ACC112 (cell line): Measurements from ENCODE around the gene ASGR1.

Experiments used
- H2AFZ ChIP-seq: fragments of 200-600 bp; sonication (generic); one replicate; pipeline ENCODE4 v1.6.0; 2017; ENCODE audit warnings: antibody characterized with exemption, low read length; ENCODE audit not compliant: unreplicated experiment
- H3K27ac ChIP-seq: fragments of 200-600 bp; sonication (generic); 2 replicates; pipeline ENCODE4 v1.5.1; 2014; ENCODE audit warnings: low read depth, mild to moderate bottlenecking, antibody characterized with exemption, low read length, moderate library complexity
- H3K27me3 ChIP-seq: fragments of 200-600 bp; sonication (generic); 2 replicates; pipeline ENCODE4 v1.6.1; 2014; ENCODE audit warnings: mild to moderate bottlenecking, antibody characterized with exemption, low read length, moderate library complexity, mixed read lengths; ENCODE audit not compliant: insufficient read depth
- H3K36me3 ChIP-seq: fragments of 200-600 bp; sonication (generic); 2 replicates; pipeline ENCODE4 v1.6.1; 2016; ENCODE audit warnings: mild to moderate bottlenecking, antibody characterized with exemption, low read length, moderate library complexity, mixed read lengths; ENCODE audit not compliant: insufficient read depth
- H3K4me1 ChIP-seq: fragments of 200-600 bp; sonication (generic); one replicate; pipeline ENCODE4 v1.6.1; 2016; ENCODE audit warnings: low read length, mixed read lengths; ENCODE audit not compliant: insufficient read depth, unreplicated experiment, control insufficient read depth
- H3K4me3 ChIP-seq: fragments of 200-600 bp; sonication (generic); 2 replicates; pipeline ENCODE4 v1.5.1; 2014; ENCODE audit warnings: mild to moderate bottlenecking, low read depth, low read length
- H3K79me2 ChIP-seq: fragments of 200-600 bp; sonication (generic); one replicate; pipeline ENCODE4 v1.6.0; 2016; ENCODE audit warnings: low read length; ENCODE audit not compliant: control insufficient read depth, unreplicated experiment, insufficient read depth

ASGR1 gene

DNA sequence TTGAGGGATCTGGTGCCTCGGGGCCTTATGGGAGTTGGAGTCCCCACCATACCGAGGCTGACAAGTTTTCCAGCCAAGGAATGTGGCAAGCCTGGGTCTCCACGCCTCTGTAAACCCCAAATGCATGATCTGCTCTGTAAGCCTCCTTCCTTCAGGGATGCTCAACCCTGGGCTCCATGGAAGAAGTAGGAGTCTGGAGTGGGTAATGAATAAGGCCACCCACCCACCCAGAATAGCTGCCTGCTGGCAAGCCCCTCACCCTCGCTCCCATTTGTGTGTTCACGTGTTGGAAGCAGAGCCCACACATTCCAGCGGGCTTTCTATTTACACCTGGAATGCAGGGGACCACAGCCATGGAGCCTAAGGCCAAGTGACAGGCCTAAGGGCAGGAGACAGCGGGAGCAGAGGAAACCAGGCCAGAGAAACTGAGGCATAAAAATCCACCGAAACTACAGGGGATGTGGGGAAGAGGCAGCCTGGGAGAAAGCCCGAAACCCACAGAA is 36.0 kb upstream of the ASGR1 start:
- Histone ChIP-seq H2AFZ (no peak overlapping the region), H3K4me3 (peak overlapping the region; percentile 73), H3K27ac (peak overlapping the region; percentile 87), H3K4me1 (peaks cover 40% of the 10 kb centered on the region), H3K79me2 (peaks cover 50% of the 10 kb centered on the region), H3K36me3 (no peaks in the 10 kb centered on the region), H3K27me3 (no peaks in the 10 kb centered on the region)

DNA sequence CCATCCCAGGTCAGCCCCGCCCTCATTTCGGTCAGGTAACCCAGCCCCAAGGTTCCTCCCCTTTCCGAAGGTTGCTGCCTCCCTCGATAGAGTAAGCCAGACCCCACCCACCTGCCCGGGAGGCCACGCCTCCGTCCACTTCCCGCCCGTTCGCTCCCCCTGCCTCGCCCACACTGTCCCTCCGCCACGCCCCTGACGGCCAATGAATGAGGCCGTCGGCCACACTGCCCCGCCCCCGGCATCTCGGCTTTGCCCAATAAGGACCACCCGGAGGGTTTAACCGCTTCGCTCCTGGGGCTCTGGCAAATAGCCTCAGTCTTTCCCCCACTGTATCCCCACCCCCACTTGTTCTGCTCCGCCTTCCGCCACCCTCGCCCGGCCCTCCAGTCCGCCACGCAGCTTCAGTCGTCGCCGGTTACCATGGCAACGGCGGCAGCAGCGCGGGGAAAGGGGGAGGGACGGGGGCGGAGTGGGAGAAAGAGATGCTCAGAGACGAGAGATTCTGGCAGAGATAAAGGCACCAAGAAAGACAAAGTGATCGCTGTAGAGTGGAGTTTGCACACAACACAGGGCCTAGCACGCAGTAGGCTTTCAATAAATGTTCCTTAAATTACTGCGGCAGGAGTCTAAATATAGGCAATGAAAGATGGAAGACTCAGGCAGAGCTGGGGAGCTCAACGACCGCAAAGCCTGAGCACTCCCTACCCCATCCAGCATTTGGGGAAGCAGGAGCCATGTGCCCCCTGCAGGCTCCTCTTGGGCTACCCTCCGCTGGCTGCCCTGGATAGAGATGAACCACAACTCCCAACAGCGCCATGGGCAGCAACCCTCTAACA is 35.3 kb upstream of the ASGR1 start:
- Histone ChIP-seq H3K79me2 (peaks cover 54% of the 10 kb centered on the region), H3K4me1 (peaks cover 40% of the 10 kb centered on the region), H3K27me3 (no peaks in the 10 kb centered on the region), H2AFZ (no peak overlapping the region), H3K4me3 (peak overlapping the region; percentile 73), H3K27ac (peak overlapping the region; percentile 87), H3K36me3 (no peaks in the 10 kb centered on the region)

DNA sequence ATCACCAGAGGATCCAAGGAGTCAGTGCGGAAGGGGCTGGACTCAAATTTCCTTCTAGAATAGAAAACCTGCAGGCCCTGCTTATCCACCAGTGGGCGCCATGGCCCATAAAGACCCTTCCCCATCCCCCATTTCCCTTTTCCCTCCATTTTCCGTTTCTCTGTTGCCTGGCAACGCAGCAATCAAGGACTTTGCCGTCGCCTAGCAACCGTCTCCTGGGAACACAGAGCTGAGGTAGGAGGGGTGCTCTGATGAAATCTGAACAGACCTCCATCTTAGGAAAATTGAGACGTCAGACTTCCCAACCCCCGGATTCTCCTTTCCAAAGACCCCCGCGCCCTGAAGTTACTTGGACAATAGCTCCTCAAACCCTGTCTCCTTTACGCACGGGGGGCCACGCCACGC is 34.7 kb upstream of the ASGR1 start:
- Histone ChIP-seq H3K36me3 (no peaks in the 10 kb centered on the region), H3K79me2 (peaks cover 58% of the 10 kb centered on the region), H3K4me1 (peaks cover 34% of the 10 kb centered on the region), H3K27ac (peak overlapping the region; percentile 87), H3K4me3 (peak overlapping the region; percentile 73), H2AFZ (no peak overlapping the region), H3K27me3 (no peaks in the 10 kb centered on the region)

DNA sequence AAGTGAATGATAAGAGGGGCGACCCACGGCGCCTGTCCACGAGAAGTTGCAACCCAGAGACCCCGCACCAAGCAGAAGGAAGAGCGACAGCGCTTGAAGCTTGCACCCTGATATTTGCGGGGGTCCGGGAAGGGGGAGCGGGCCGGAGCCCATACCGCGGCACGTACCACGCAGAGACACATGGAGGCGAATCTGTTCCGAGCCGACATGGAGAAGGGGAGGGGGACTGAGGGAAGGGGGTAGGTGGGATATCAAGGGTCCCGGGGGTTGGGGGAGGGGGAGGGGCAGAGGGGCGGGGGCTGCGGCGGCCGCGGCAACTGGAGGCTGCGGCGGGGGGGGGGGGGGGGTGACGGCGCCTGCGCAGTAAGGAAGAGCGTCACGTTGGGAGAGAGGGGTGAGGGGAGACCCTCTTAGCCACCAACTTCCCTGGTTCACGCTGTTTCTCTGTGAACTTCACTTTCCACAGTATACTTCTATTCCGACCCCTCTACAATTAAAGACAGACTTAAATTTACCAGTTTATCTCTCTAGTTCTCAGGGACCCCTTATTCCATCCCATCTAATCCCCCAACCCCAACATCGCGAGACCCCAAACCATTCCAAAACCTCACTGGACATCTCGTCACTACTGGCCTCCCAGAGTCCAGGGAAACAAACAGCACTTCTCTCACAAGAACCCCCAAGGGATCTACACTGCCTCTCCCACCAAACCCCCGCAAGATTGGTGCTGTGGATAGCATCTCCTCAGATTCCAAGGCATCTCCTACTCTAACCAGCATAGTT is 32.5 kb upstream of the ASGR1 start:
- H3K4me3 ChIP-seq, result no peak overlapping the region
- H3K27ac ChIP-seq, result no peak overlapping the region

DNA sequence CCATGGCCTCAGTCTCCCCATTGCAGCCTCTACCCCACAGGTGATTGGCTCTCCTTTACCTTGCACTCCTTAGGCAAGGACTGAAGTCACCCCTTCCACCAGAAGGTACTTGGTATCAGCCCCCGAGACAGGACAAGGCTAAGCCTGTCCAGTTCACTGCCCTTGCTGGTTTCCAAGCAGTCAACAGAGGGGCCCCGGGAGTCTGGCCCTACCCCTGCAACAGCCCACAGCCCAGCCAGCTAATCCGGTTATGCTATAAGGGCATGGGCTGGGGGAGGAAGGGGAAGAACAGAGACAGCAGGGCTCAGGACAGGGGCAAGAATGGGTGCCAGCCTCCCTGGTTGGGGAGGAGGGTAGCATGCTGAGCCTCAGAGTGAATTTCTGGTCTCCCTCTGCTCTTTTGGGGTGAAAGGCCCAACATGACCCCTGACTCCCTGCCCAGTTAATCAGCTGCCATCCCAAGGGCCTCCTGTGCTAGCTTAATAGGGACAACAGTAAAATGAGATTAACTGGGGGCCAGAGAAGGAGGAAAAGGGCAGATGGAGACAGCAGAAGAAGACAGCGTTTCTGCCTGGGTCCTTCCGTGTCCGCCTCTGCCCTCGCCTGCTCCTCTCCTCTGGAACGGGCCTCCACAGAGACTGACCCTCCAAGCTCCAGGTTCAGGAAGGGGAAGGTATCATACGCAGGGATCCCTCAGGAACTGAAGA is 29.7 kb upstream of the ASGR1 start:
- Histone ChIP-seq H3K4me3 (no peak overlapping the region), H3K4me1 (peaks cover 29% of the 10 kb centered on the region)

More for the DNA sequence above, 32.5 kb upstream of the ASGR1 start:
- Histone ChIP-seq H3K79me2 (peaks cover 63% of the 10 kb centered on the region), H3K27me3 (no peaks in the 10 kb centered on the region), H3K36me3 (no peaks in the 10 kb centered on the region), H3K4me1 (peaks cover 32% of the 10 kb centered on the region), H2AFZ (no peak overlapping the region)

DNA sequence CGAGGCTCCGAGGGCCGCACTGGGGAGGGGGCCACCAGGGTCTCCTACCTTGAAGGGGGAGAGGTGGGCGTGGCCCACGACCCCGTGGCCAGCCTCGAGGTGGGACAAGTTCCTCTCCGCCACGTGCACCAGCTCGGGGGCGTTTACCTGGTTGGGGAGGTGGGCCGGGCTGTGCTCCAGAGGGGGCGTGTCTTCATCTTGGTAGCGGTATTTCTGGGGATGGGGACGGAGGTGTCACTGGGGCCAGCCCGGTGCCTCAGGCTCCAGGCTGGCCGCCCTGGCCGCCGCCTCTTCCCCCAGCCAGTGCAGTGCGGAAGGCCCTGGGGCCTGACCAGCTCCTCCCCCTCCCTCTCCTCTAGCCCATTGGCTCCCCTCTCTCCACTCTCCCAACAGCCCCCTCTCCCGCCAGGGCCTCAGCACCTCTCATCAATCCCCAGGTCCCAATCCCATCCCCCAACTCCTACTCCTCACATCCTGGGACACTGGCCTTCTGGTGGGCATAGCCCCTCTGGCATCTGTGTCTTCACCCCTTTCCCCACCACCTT is 28.9 kb upstream of the ASGR1 start:
- Histone ChIP-seq H3K27me3 (no peaks in the 10 kb centered on the region), H3K4me1 (peaks cover 23% of the 10 kb centered on the region), H3K79me2 (peaks cover 52% of the 10 kb centered on the region), H3K4me3 (no peak overlapping the region), H3K27ac (no peak overlapping the region), H3K36me3 (no peaks in the 10 kb centered on the region; the same call in 1 of the 2 replicates), H2AFZ (no peak overlapping the region)

More for the DNA sequence above, 29.7 kb upstream of the ASGR1 start:
- Histone ChIP-seq H3K27me3 (no peaks in the 10 kb centered on the region), H3K79me2 (peaks cover 57% of the 10 kb centered on the region), H3K27ac (no peak overlapping the region), H3K36me3 (no peaks in the 10 kb centered on the region), H2AFZ (no peak overlapping the region)

DNA sequence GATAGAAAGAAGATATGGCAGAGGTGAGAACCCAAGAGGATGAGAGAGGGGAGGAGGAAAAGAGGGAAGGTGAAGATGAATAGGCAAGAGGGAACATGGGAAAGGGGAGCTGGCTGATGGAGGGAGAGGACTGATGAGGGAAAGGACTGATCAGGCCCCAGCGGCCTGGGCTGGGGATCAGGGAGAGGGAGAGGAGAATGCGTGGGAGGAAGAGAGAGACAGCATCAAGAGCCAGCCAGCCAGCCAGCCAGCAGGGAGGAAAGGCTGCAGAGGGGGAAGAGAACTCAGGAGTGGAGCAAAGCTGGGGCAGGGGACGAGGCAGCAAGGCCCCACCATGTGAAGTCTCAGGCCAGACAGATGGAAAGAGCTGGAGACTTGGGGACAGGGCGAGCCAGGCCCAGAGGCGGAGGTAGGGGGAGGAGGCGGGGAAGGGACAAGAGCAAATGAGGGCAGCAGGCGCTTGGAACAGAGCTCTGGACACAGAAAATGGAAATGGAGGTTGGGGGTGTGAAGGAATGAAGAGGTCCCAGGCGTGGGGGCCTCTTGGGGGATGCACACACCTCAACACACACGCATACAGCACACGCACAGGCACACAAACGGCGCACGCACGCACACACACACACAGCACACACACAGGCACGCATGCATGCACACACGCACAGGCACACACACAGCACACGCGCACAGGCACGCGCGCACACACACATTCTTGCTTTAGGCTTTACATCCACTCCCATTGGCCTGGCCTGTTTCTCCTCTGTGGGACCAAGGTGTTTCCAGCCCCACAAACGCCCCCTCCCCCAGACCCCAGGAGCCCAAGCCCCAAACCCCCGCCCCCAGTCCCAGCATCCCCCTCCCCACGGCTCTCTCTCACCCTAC is 28.2 kb upstream of the ASGR1 start:
- Histone ChIP-seq H2AFZ (no peak overlapping the region), H3K27me3 (no peaks in the 10 kb centered on the region), H3K4me1 (peaks cover 23% of the 10 kb centered on the region), H3K36me3 (peaks cover 7% of the 10 kb centered on the region), H3K27ac (no peak overlapping the region), H3K4me3 (no peak overlapping the region), H3K79me2 (peaks cover 48% of the 10 kb centered on the region)

DNA sequence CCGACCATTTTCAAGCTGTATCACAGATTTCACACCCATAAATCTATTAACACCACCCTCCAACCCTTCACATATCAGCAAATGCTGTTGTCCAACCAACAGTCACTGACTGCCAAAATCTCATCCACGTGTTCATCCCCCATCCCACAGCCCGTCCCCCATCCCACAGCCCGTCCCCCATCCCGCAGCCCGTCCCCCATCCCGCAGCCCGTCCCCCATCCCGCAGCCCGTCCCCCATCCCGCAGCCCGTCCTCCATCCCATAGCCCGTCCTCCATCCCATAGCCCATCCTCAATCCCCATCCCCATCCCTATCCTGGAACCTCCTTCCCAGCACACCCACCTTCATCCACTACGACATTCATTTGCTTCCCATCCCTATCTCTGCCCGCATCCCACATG is 26.4 kb upstream of the ASGR1 start:
- Histone ChIP-seq H3K36me3 (peaks cover 12% of the 10 kb centered on the region), H3K4me3 (peak overlapping the region; percentile 75), H3K27ac (peak overlapping the region; percentile 68), H3K27me3 (no peaks in the 10 kb centered on the region), H3K79me2 (peaks cover 34% of the 10 kb centered on the region), H2AFZ (peak overlapping the region; percentile 38), H3K4me1 (peaks cover 23% of the 10 kb centered on the region)

DNA sequence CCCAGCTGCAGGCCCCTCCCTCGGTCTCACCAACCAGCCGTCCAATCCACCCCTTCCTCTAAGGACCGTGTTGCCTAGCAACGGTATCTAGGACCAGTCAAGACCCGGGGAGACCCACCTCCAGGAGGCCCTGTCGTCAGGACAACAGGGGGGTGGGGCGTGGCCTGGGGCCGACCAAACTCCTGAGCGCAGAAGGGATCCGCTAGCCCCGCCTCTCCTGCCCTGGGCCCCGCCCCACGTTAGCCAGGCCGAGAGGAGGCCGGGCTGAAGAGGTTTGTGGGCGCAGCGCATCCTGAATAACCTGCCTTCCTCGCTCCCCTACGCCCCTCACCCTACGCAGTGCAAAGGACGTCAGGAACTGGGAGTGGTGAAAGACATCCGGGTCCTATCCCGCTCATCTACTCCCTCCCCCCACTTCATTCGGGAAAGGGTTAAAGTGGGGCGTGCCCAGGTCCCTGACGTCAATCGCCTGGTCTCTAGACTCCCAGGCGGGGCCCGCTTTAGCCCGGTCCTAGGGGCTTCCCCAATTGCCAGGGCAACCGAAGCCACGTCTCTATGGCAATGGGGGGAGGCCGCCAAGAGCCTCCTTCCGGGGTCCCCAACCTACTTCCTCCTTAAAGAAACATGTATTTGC is 25.8 kb upstream of the ASGR1 start:
- Histone ChIP-seq H2AFZ (peak overlapping the region; percentile 69), H3K4me3 (peak overlapping the region; percentile 75), H3K4me1 (peaks cover 23% of the 10 kb centered on the region), H3K27ac (peak overlapping the region; percentile 68), H3K27me3 (no peaks in the 10 kb centered on the region), H3K36me3 (peaks cover 15% of the 10 kb centered on the region), H3K79me2 (peaks cover 28% of the 10 kb centered on the region)
